ENCODE data around the gene ATP5PO.

Gene ATP5PO

DNA sequence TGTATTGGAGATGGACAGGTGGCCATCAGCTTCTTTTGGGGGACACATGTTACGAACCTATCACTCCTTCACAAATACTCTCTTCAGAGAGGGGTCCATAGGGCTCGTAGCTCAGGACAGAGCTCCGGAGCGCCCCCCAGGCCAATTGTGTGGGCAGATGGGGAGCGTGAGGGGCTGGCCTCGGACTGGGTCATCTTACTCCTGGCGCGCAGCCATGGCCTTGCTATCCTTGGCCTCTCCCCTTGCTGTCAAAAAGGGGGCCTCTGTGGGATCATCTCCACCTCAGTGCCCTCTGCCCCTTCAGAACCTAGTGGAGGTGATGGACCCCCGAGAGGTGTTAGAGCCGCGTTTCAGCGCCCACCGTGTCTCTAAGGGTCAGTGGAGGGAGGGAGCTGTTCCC lies 35.0 kb downstream of the ATP5PO start:
- no peak for DNase-seq (ENCODE audit: low spot score)
- H2AFZ ChIP-seq (ENCODE audit: low read length), result no peak overlapping the region
- H3K4ac ChIP-seq (ENCODE audit: low read length), result no peak overlapping the region
- no peak overlapping the region for H4K8ac ChIP-seq (ENCODE audit: low read depth, low read length)
- H3K9me3 ChIP-seq (replicated peaks in 1 of 2; ENCODE audit: control insufficient read depth in 2 of 2, insufficient read depth in 1 of 2, low read depth in 1 of 2, low read length in 2 of 2), result no peaks in the 10 kb centered on the region
- H3K79me1 ChIP-seq (ENCODE audit: low read depth, low read length), result no peaks in the 10 kb centered on the region
- no peak overlapping the region for H3K18ac ChIP-seq (ENCODE audit: low read length)
- H3K14ac ChIP-seq (ENCODE audit: low read length), result peak overlapping the region; percentile 25
- no peak overlapping the region for H2AK5ac ChIP-seq (ENCODE audit: low read depth, low read length)
- H3K36me3 ChIP-seq (replicated peaks in 1 of 2; ENCODE audit: control insufficient read depth in 2 of 2, insufficient read depth in 2 of 2, low read length in 2 of 2), result no peaks in the 10 kb centered on the region
- no peak overlapping the region for H3K23ac ChIP-seq (ENCODE audit: low read depth, low read length, poor library complexity)
- H3K9ac ChIP-seq (ENCODE audit: low read depth, low read length, poor library complexity), result no peak overlapping the region
- H3K27me3 ChIP-seq (ENCODE audit: control insufficient read depth in 3 of 3, insufficient read depth in 3 of 3, low read depth in 1 of 3, low read length in 3 of 3), result no peaks in the 10 kb centered on the region
- no peak overlapping the region for H3K27ac ChIP-seq (replicated peaks; ENCODE audit: low read length)
- no peak overlapping the region for H3K4me2 ChIP-seq (ENCODE audit: insufficient read depth, low read length, poor library complexity, severe bottlenecking)
- WGBS, 2 donors (ENCODE audit: extremely low coverage in 2 of 2, insufficient read length in 2 of 2, insufficient replicate concordance in 1 of 2), result no CpG with 5 or more reads among the region's 13 CpGs
- no peak overlapping the region for H2BK12ac ChIP-seq (ENCODE audit: low read length)
- H2BK15ac ChIP-seq (ENCODE audit: low read length), result no peak overlapping the region
- peaks cover 0 to 3% of the 10 kb centered on the region in 2 donors for H3K4me1 ChIP-seq (ENCODE audit: control insufficient read depth in 2 of 2, insufficient read depth in 1 of 2, low read depth in 1 of 2, low read length in 2 of 2)
- H3K4me3 ChIP-seq (ENCODE audit: low read length in 2 of 2), result no peak overlapping the region
- no peak overlapping the region for H4K91ac ChIP-seq (ENCODE audit: low read depth, low read length, poor library complexity)
- H2BK5ac ChIP-seq (ENCODE audit: low read length), result no peak overlapping the region
- H2BK120ac ChIP-seq (ENCODE audit: low read depth, low read length), result no peak overlapping the region

DNA sequence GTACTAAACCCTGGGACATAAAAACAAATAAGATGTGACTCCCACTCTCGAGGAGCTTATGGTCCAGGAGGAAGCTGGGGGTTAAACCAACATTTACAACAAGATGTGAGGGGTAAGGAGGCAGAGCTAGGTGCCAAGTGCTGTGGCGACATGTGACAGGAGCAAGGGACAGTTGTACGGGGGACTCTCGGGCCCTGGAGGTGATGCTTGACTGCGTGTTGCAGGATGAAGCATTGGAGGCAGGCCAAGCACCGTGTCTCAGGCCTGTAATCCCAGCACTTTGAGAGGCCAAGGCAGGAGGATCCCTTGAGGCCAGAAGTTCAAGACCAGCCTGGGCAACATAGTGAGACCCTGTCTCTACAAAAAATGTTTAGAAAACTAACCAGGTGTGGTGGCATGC lies 36.8 kb downstream of the ATP5PO start:
- H3K9me3 ChIP-seq (replicated peaks in 1 of 2; ENCODE audit: control insufficient read depth in 2 of 2, insufficient read depth in 1 of 2, low read depth in 1 of 2, low read length in 2 of 2), result no peaks in the 10 kb centered on the region
- no peak overlapping the region for H3K27ac ChIP-seq (replicated peaks; ENCODE audit: low read length)
- no peak overlapping the region for H3K9ac ChIP-seq (ENCODE audit: low read depth, low read length, poor library complexity)
- H4K91ac ChIP-seq (ENCODE audit: low read depth, low read length, poor library complexity), result no peak overlapping the region
- H3K14ac ChIP-seq (ENCODE audit: low read length), result no peak overlapping the region
- H2BK12ac ChIP-seq (ENCODE audit: low read length), result no peak overlapping the region
- H2AK5ac ChIP-seq (ENCODE audit: low read depth, low read length), result no peak overlapping the region
- no peak for DNase-seq (ENCODE audit: low spot score)
- no peak overlapping the region for H2BK5ac ChIP-seq (ENCODE audit: low read length)
- H3K79me1 ChIP-seq (ENCODE audit: low read depth, low read length), result no peaks in the 10 kb centered on the region
- H2AFZ ChIP-seq (ENCODE audit: low read length), result no peak overlapping the region
- H2BK15ac ChIP-seq (ENCODE audit: low read length), result no peak overlapping the region
- H3K4ac ChIP-seq (ENCODE audit: low read length), result no peak overlapping the region
- no peak overlapping the region for H3K4me3 ChIP-seq (ENCODE audit: low read length in 2 of 2)
- no CpG with 5 or more reads among the region's 6 CpGs for WGBS, 2 donors (ENCODE audit: extremely low coverage in 2 of 2, insufficient read length in 2 of 2, insufficient replicate concordance in 1 of 2)
- H3K23ac ChIP-seq (ENCODE audit: low read depth, low read length, poor library complexity), result no peak overlapping the region
- no peaks in the 10 kb centered on the region for H3K27me3 ChIP-seq (ENCODE audit: control insufficient read depth in 3 of 3, insufficient read depth in 3 of 3, low read depth in 1 of 3, low read length in 3 of 3)
- no peak overlapping the region for H4K8ac ChIP-seq (ENCODE audit: low read depth, low read length)
- no peak overlapping the region for H3K4me2 ChIP-seq (ENCODE audit: insufficient read depth, low read length, poor library complexity, severe bottlenecking)
- no peak overlapping the region for H2BK120ac ChIP-seq (ENCODE audit: low read depth, low read length)
- no peaks in the 10 kb centered on the region for H3K36me3 ChIP-seq (replicated peaks in 1 of 2; ENCODE audit: control insufficient read depth in 2 of 2, insufficient read depth in 2 of 2, low read length in 2 of 2)
- no peaks in the 10 kb centered on the region for H3K4me1 ChIP-seq (ENCODE audit: control insufficient read depth in 2 of 2, insufficient read depth in 1 of 2, low read depth in 1 of 2, low read length in 2 of 2)
- no peak overlapping the region for H3K18ac ChIP-seq (ENCODE audit: low read length)

DNA sequence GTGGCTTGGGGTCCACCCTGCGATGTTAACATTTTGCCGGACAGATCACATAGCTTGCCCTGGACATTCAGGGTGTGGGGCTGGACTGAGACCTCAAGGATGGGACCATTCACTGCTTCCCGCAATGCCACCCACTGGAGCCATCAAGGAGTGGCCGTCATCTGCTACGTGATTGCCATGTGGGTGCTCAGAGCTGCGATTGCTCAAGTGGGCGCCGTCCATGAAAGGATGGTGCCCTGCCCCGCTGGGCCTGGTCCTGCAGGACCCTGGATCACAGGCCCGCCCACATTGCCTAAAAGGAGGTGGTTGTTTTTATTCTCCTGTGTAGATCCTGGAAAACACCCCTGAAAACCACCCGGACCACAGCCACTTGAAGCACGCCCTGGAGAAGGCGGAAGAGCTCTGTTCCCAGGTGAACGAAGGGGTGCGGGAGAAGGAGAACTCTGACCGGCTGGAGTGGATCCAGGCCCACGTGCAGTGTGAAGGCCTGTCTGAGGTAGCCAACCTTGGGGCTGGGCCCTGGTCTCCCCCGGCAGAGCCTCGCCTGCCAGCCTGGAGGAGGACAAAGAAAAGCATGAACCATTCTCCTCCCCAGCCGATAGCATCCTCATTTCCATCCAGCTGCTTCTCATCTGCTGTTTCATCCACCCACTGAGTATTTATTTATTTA lies 40.4 kb downstream of the ATP5PO start:
- no peak overlapping the region for H3K9ac ChIP-seq (ENCODE audit: low read depth, low read length, poor library complexity)
- no peak overlapping the region for H3K14ac ChIP-seq (ENCODE audit: low read length)
- no peaks in the 10 kb centered on the region for H3K79me1 ChIP-seq (ENCODE audit: low read depth, low read length)
- H2BK5ac ChIP-seq (ENCODE audit: low read length), result peak overlapping the region; percentile 69
- DNase-seq (ENCODE audit: low spot score), result no peak
- no peak overlapping the region for H2AFZ ChIP-seq (ENCODE audit: low read length)
- no peaks in the 10 kb centered on the region for H3K9me3 ChIP-seq (replicated peaks in 1 of 2; ENCODE audit: control insufficient read depth in 2 of 2, insufficient read depth in 1 of 2, low read depth in 1 of 2, low read length in 2 of 2)
- no peak overlapping the region for H3K23ac ChIP-seq (ENCODE audit: low read depth, low read length, poor library complexity)
- H2AK5ac ChIP-seq (ENCODE audit: low read depth, low read length), result no peak overlapping the region
- no peak overlapping the region for H3K4me2 ChIP-seq (ENCODE audit: insufficient read depth, low read length, poor library complexity, severe bottlenecking)
- H4K91ac ChIP-seq (ENCODE audit: low read depth, low read length, poor library complexity), result no peak overlapping the region
- H2BK15ac ChIP-seq (ENCODE audit: low read length), result no peak overlapping the region
- no CpG with 5 or more reads among the region's 20 CpGs for WGBS, 2 donors (ENCODE audit: extremely low coverage in 2 of 2, insufficient read length in 2 of 2, insufficient replicate concordance in 1 of 2)
- no peaks in the 10 kb centered on the region for H3K27me3 ChIP-seq (ENCODE audit: control insufficient read depth in 3 of 3, insufficient read depth in 3 of 3, low read depth in 1 of 3, low read length in 3 of 3)
- H4K8ac ChIP-seq (ENCODE audit: low read depth, low read length), result no peak overlapping the region
- no peak overlapping the region for H2BK120ac ChIP-seq (ENCODE audit: low read depth, low read length)
- H2BK12ac ChIP-seq (ENCODE audit: low read length), result no peak overlapping the region
- no peak overlapping the region for H3K27ac ChIP-seq (replicated peaks; ENCODE audit: low read length)
- no peak overlapping the region for H3K4ac ChIP-seq (ENCODE audit: low read length)
- no peaks in the 10 kb centered on the region for H3K36me3 ChIP-seq (replicated peaks in 1 of 2; ENCODE audit: control insufficient read depth in 2 of 2, insufficient read depth in 2 of 2, low read length in 2 of 2)
- no peaks in the 10 kb centered on the region for H3K4me1 ChIP-seq (ENCODE audit: control insufficient read depth in 2 of 2, insufficient read depth in 1 of 2, low read depth in 1 of 2, low read length in 2 of 2)
- H3K4me3 ChIP-seq (ENCODE audit: low read length in 2 of 2), result no peak overlapping the region
- H3K18ac ChIP-seq (ENCODE audit: low read length), result peak overlapping the region; percentile 52

DNA sequence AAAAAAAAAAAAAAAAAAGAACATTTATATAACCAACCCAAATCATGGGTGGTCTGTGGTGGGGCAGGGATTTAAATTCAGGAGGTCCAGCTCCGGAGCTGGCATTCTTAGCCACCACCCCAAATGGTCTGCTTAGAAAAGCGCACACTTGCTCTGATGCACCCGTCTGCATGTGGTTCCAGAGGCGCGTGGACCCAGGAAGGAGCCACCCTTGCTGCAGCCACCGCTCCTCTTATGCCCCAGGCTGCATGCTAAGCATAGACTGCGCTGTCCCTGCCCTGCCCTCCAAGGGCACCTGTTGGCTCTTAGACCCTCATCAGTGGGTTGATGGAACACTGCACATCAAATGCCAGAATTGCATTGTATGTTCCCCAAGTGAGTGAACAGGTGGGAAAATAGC lies 41.4 kb downstream of the ATP5PO start:
- no peak overlapping the region for H3K9ac ChIP-seq (ENCODE audit: low read depth, low read length, poor library complexity)
- no peak for DNase-seq (ENCODE audit: low spot score)
- peaks cover 0 to 5% of the 10 kb centered on the region in 2 donors for H3K9me3 ChIP-seq (replicated peaks in 1 of 2; ENCODE audit: control insufficient read depth in 2 of 2, insufficient read depth in 1 of 2, low read depth in 1 of 2, low read length in 2 of 2)
- H3K79me1 ChIP-seq (ENCODE audit: low read depth, low read length), result no peaks in the 10 kb centered on the region
- peak overlapping the region; percentile 48 for H4K8ac ChIP-seq (ENCODE audit: low read depth, low read length)
- no CpG with 5 or more reads among the region's 7 CpGs for WGBS, 2 donors (ENCODE audit: extremely low coverage in 2 of 2, insufficient read length in 2 of 2, insufficient replicate concordance in 1 of 2)
- no peaks in the 10 kb centered on the region for H3K36me3 ChIP-seq (replicated peaks in 1 of 2; ENCODE audit: control insufficient read depth in 2 of 2, insufficient read depth in 2 of 2, low read length in 2 of 2)
- H2BK120ac ChIP-seq (ENCODE audit: low read depth, low read length), result no peak overlapping the region
- H2BK5ac ChIP-seq (ENCODE audit: low read length), result no peak overlapping the region
- H3K4me3 ChIP-seq (ENCODE audit: low read length in 2 of 2), result no peak overlapping the region
- no peaks in the 10 kb centered on the region for H3K27me3 ChIP-seq (ENCODE audit: control insufficient read depth in 3 of 3, insufficient read depth in 3 of 3, low read depth in 1 of 3, low read length in 3 of 3)
- peak overlapping the region; percentile 34 for H3K23ac ChIP-seq (ENCODE audit: low read depth, low read length, poor library complexity)
- H2BK15ac ChIP-seq (ENCODE audit: low read length), result no peak overlapping the region
- H3K27ac ChIP-seq (replicated peaks; ENCODE audit: low read length), result no peak overlapping the region
- H3K4me2 ChIP-seq (ENCODE audit: insufficient read depth, low read length, poor library complexity, severe bottlenecking), result no peak overlapping the region
- no peaks in the 10 kb centered on the region for H3K4me1 ChIP-seq (ENCODE audit: control insufficient read depth in 2 of 2, insufficient read depth in 1 of 2, low read depth in 1 of 2, low read length in 2 of 2)
- no peak overlapping the region for H2BK12ac ChIP-seq (ENCODE audit: low read length)
- H2AFZ ChIP-seq (ENCODE audit: low read length), result no peak overlapping the region
- peak overlapping the region; percentile 71 for H3K14ac ChIP-seq (ENCODE audit: low read length)
- peak overlapping the region; percentile 68 for H2AK5ac ChIP-seq (ENCODE audit: low read depth, low read length)
- no peak overlapping the region for H4K91ac ChIP-seq (ENCODE audit: low read depth, low read length, poor library complexity)
- peak overlapping the region; percentile 80 for H3K18ac ChIP-seq (ENCODE audit: low read length)
- H3K4ac ChIP-seq (ENCODE audit: low read length), result no peak overlapping the region

All from neuronal stem cell (in vitro differentiated cells).